ENCODE data around the gene TMEM218. TPM values are rescaled to one million over a fixed set of nuclear protein-coding genes. Genes with fewer than 3 reads are reported as not detected.

The TMEM218 gene
- total RNA-seq, 2 donors from 2014 or later: 8.3 to 15.3 TPM

GRCh38 chr11:125146232-125146631 is 34.8 kb upstream of the TMEM218 start:
- Histone ChIP-seq H3K4me3 (no peak overlapping the region), H3K27me3 (no peaks in the 10 kb centered on the region), H3K36me3 (no peaks in the 10 kb centered on the region), H3K27ac (no peak overlapping the region), H3K9me3 (no peaks in the 10 kb centered on the region), H3K4me1 (no peaks in the 10 kb centered on the region)
- no peak for DNase-seq (ENCODE audit: low spot score)
- TF ChIP-seq CTCF (IDR thresholded peaks at IDR 0.05): no peak

DNA sequence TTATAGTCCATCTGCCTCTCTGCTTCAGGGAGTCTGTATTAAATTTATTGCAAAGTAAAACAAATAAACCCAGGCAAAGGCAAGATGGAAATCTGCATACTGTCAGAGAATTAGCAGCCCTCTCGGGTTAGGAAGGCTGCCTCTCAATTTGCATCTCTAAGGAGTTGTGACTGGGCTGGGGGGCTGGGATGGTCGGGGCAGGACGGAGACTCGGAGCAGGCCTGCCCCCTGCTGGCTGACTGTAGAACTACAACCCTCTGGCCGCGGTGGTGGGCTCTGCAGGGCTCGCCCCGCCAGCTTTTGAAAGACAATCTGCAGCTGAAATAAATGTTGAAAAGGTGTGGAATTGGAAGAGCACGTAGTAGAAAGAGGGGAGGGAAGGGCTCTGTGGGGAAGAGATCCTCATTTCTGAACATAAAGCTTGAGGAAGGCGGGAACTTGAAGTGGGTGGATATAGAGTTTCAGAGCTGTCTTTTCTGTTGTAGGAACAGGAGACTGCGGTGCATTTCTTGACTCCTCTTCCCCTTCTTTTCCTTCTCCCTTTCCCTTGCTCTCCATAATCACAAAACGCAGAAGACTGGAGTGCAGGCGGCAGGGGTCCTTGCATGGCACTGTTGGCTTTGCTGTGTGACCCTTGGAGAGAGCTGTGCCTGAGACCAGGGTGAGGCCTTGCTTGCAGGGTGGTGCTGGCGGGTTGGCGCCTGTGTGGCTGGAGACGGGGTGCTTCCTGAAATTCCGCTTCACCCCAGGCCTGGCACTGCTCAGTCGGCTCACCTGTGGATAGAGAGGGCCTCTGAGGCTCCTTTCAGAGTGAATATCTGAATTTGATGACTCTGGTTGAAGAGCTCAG is 30.5 kb upstream of the TMEM218 start:
- no peak for DNase-seq (ENCODE audit: low spot score)

GRCh38 chr11:125141178-125141577 is 29.8 kb upstream of the TMEM218 start:
- H3K27me3 ChIP-seq: no peaks in the 10 kb centered on the region
- no peak for TF ChIP-seq CTCF (IDR thresholded peaks at IDR 0.05)
- no peaks in the 10 kb centered on the region for H3K4me1 ChIP-seq
- no peaks in the 10 kb centered on the region for H3K9me3 ChIP-seq
- no peaks in the 10 kb centered on the region for H3K36me3 ChIP-seq
- no peak overlapping the region for H3K27ac ChIP-seq
- DNase-seq (ENCODE audit: low spot score): no peak
- H3K4me3 ChIP-seq: no peak overlapping the region

More for the DNA sequence above, 30.5 kb upstream of the TMEM218 start:
- peak; percentile 93 to 96 for TF ChIP-seq CTCF (IDR thresholded peaks at IDR 0.05)
- no peaks in the 10 kb centered on the region for H3K27me3 ChIP-seq
- no peak overlapping the region for H3K27ac ChIP-seq
- no peak overlapping the region for H3K4me3 ChIP-seq
- no peaks in the 10 kb centered on the region for H3K4me1 ChIP-seq
- H3K9me3 ChIP-seq: no peaks in the 10 kb centered on the region
- H3K36me3 ChIP-seq: no peaks in the 10 kb centered on the region

- Histone ChIP-seq H3K27ac (no peak overlapping the region), H3K36me3 (no peaks in the 10 kb centered on the region), H3K9me3 (no peaks in the 10 kb centered on the region), H3K4me1 (no peaks in the 10 kb centered on the region), H3K4me3 (no peak overlapping the region), H3K27me3 (no peaks in the 10 kb centered on the region)
- DNase-seq (ENCODE audit: low spot score): peak; percentile 50
- no peak for TF ChIP-seq CTCF (IDR thresholded peaks at IDR 0.05)
Measured at GRCh38 chr11:125140233-125140632, 28.8 kb upstream of the TMEM218 start.

DNA sequence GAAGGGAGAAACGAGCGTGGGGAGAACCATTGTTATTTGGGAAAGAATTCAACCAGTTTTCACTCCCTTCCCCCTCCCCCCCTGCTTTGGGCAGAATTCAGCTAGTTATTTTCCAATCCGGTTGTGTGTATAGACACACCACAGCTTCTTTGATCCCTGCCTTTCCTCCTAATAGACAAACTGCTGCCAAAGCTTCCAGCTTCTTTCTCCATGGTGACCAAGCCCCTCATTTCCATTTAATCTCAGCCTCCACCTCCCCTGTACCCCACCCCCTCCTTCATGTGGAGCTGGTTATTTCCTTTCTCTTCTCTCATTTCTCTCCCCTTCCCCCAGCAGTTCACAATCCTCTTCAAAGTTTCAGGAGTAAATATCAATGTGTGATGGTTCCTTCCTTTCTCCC is 28.4 kb upstream of the TMEM218 start:
- Histone ChIP-seq H3K4me1 (no peaks in the 10 kb centered on the region), H3K27me3 (no peaks in the 10 kb centered on the region), H3K36me3 (no peaks in the 10 kb centered on the region), H3K4me3 (no peak overlapping the region), H3K9me3 (no peaks in the 10 kb centered on the region), H3K27ac (no peak overlapping the region)
- TF ChIP-seq CTCF (IDR thresholded peaks at IDR 0.05): no peak
- no peak for DNase-seq (ENCODE audit: low spot score)

GRCh38 chr11:125138966-125139365 is 27.5 kb upstream of the TMEM218 start:
- H3K27ac ChIP-seq: no peak overlapping the region
- H3K4me1 ChIP-seq: no peaks in the 10 kb centered on the region
- DNase-seq (ENCODE audit: low spot score): no peak
- H3K4me3 ChIP-seq: no peak overlapping the region
- H3K27me3 ChIP-seq: no peaks in the 10 kb centered on the region
- H3K9me3 ChIP-seq: no peaks in the 10 kb centered on the region
- no peak for TF ChIP-seq CTCF (IDR thresholded peaks at IDR 0.05)
- H3K36me3 ChIP-seq: no peaks in the 10 kb centered on the region

Data from right atrium auricular region (tissue), 2 donors.